ENCODE measurements around the gene NOL4L. TPM values are rescaled to one million over a fixed set of nuclear protein-coding genes. Genes with fewer than 3 reads are reported as not detected.

NOL4L gene
- total and polyA plus RNA-seq, 8 donors, result 3.8 to 54.0 (median 15.0) TPM

- no peak for DNase-seq
- Histone ChIP-seq H3K9me3 (no peaks in the 10 kb centered on the region), H3K27me3 (no peaks in the 10 kb centered on the region), H3K36me3 (no peaks in the 10 kb centered on the region), H3K4me3 (no peak overlapping the region), H3K4me1 (peaks cover 8 to 30% (median 16%) of the 10 kb centered on the region in 4 donors), H3K27ac (no peak overlapping the region)
- intact Hi-C loops (cut with DNase I; ENCODE audit: low total_unique reads), result no loop called here
- 78 to 91% (median 82%) methylated on average over 3 of the region's 3 CpGs for WGBS, 5 donors
- TF ChIP-seq EP300 (IDR thresholded peaks at IDR 0.05), result no peak
- TF ChIP-seq POLR2AphosphoS5 (IDR thresholded peaks at IDR 0.05), result no peak
- no peak for TF ChIP-seq CTCF (IDR thresholded peaks at IDR 0.05)
- TF ChIP-seq POLR2A (IDR thresholded peaks at IDR 0.05), result no peak
These were observed 76.4 kb downstream of the NOL4L start for GRCh38 chr20:32508775-32509119.

GRCh38 chr20:32507998-32508774, 76.9 kb downstream of the NOL4L start:
- no peak overlapping the region for H3K4me3 ChIP-seq
- WGBS, 5 donors, result 78 to 88% (median 79%) methylated on average over 11 of the region's 11 CpGs
- H3K27me3 ChIP-seq, result no peaks in the 10 kb centered on the region
- H3K4me1 ChIP-seq, result peaks cover 8 to 30% (median 16%) of the 10 kb centered on the region in 4 donors
- DNase-seq, result no peak
- TF ChIP-seq EP300 (IDR thresholded peaks at IDR 0.05) (no peak), CTCF (IDR thresholded peaks at IDR 0.05) (no peak), POLR2AphosphoS5 (IDR thresholded peaks at IDR 0.05) (no peak), POLR2A (IDR thresholded peaks at IDR 0.05) (no peak)
- no peaks in the 10 kb centered on the region for H3K36me3 ChIP-seq
- no peak overlapping the region for H3K27ac ChIP-seq
- no peaks in the 10 kb centered on the region for H3K9me3 ChIP-seq
- intact Hi-C loops (cut with DNase I; ENCODE audit: low total_unique reads), result no loop called here

GRCh38 chr20:32506721-32507120, 78.4 kb downstream of the NOL4L start:
- WGBS, 5 donors, result 75 to 85% (median 76%) methylated on average over 3 of the region's 3 CpGs
- intact Hi-C loops (cut with DNase I; ENCODE audit: low total_unique reads), result no loop called here
- no peak for DNase-seq
- Histone ChIP-seq H3K27me3 (no peaks in the 10 kb centered on the region), H3K9me3 (no peaks in the 10 kb centered on the region), H3K27ac (no peak overlapping the region), H3K4me1 (peaks cover 8 to 30% (median 16%) of the 10 kb centered on the region in 4 donors), H3K4me3 (no peak overlapping the region), H3K36me3 (no peaks in the 10 kb centered on the region)
- TF ChIP-seq EP300 (IDR thresholded peaks at IDR 0.05), result no peak
- TF ChIP-seq POLR2AphosphoS5 (IDR thresholded peaks at IDR 0.05), result no peak
- no peak for TF ChIP-seq CTCF (IDR thresholded peaks at IDR 0.05)
- TF ChIP-seq POLR2A (IDR thresholded peaks at IDR 0.05), result no peak

GRCh38 chr20:32505723-32506473, 79.2 kb downstream of the NOL4L start:
- H3K36me3 ChIP-seq, result no peaks in the 10 kb centered on the region
- intact Hi-C loops (cut with DNase I; ENCODE audit: low total_unique reads), result no loop called here
- H3K4me1 ChIP-seq, result peaks cover 3 to 24% (median 9%) of the 10 kb centered on the region in 4 donors
- 76 to 90% (median 88%) methylated on average over 8 of the region's 8 CpGs for WGBS, 5 donors
- DNase-seq, result no peak
- no peaks in the 10 kb centered on the region for H3K9me3 ChIP-seq
- H3K27me3 ChIP-seq, result no peaks in the 10 kb centered on the region
- TF ChIP-seq CTCF (IDR thresholded peaks at IDR 0.05) (no peak), POLR2AphosphoS5 (IDR thresholded peaks at IDR 0.05) (no peak), POLR2A (IDR thresholded peaks at IDR 0.05) (no peak), EP300 (IDR thresholded peaks at IDR 0.05) (no peak)
- H3K4me3 ChIP-seq, result no peak overlapping the region
- H3K27ac ChIP-seq, result no peak overlapping the region
